ENCODE data around the gene C1orf116.

Gene C1orf116

GRCh38 chr1:207027921-207028320 is 4.6 kb downstream of the C1orf116 start:
- no peak overlapping the region for H3K4me3 ChIP-seq (ENCODE audit: low read depth, low read length)
- TF ChIP-seq MAX (IDR thresholded peaks at IDR 0.05; ENCODE audit: low read depth, low read length) = no peak
- TF ChIP-seq MYC (IDR thresholded peaks at IDR 0.05; ENCODE audit: low read depth, low read length) = no peak
- TF ChIP-seq CTCF (IDR thresholded peaks at IDR 0.05; ENCODE audit: low read depth, low read length) = no peak
- TF ChIP-seq POLR2A (IDR thresholded peaks at IDR 0.05; ENCODE audit: extremely low read depth, insufficient read length) = no peak
- DNase-seq (ENCODE audit: low read depth) = no peak

- TF ChIP-seq MYC (IDR thresholded peaks at IDR 0.05; ENCODE audit: low read depth, low read length) = no peak
- no peak for TF ChIP-seq CTCF (IDR thresholded peaks at IDR 0.05; ENCODE audit: low read depth, low read length)
- no peak for TF ChIP-seq MAX (IDR thresholded peaks at IDR 0.05; ENCODE audit: low read depth, low read length)
- no peak for TF ChIP-seq POLR2A (IDR thresholded peaks at IDR 0.05; ENCODE audit: extremely low read depth, insufficient read length)
- H3K4me3 ChIP-seq (ENCODE audit: low read depth, low read length) = no peak overlapping the region
These were observed 5.3 kb downstream of the C1orf116 start for GRCh38 chr1:207027206-207027777.

GRCh38 chr1:207026104-207026534 is 6.4 kb downstream of the C1orf116 start:
- no peak overlapping the region for H3K4me3 ChIP-seq (ENCODE audit: low read depth, low read length)
- no peak for DNase-seq (ENCODE audit: low read depth)
- no peak for TF ChIP-seq POLR2A (IDR thresholded peaks at IDR 0.05; ENCODE audit: extremely low read depth, insufficient read length)
- TF ChIP-seq CTCF (IDR thresholded peaks at IDR 0.05; ENCODE audit: low read depth, low read length) = no peak
- TF ChIP-seq MAX (IDR thresholded peaks at IDR 0.05; ENCODE audit: low read depth, low read length) = no peak
- TF ChIP-seq MYC (IDR thresholded peaks at IDR 0.05; ENCODE audit: low read depth, low read length) = no peak

More at GRCh38 chr1:207027206-207027777, 5.3 kb downstream of the C1orf116 start:
- no peak for DNase-seq (ENCODE audit: low read depth)

GRCh38 chr1:207025146-207025880 is 7.2 kb downstream of the C1orf116 start:
- H3K4me3 ChIP-seq (ENCODE audit: low read depth, low read length) = peak overlapping the region; percentile 9
- TF ChIP-seq POLR2A (IDR thresholded peaks at IDR 0.05; ENCODE audit: extremely low read depth, insufficient read length) (no peak), MYC (IDR thresholded peaks at IDR 0.05; ENCODE audit: low read depth, low read length) (no peak), MAX (IDR thresholded peaks at IDR 0.05; ENCODE audit: low read depth, low read length) (no peak), CTCF (IDR thresholded peaks at IDR 0.05; ENCODE audit: low read depth, low read length) (no peak)
- DNase-seq (ENCODE audit: low read depth) = peak; percentile 31

GRCh38 chr1:207024202-207025145 is 8.1 kb downstream of the C1orf116 start:
- DNase-seq (ENCODE audit: low read depth) = peak; percentile 85
- H3K4me3 ChIP-seq (ENCODE audit: low read depth, low read length) = peak overlapping the region; percentile 30
- TF ChIP-seq POLR2A (IDR thresholded peaks at IDR 0.05; ENCODE audit: extremely low read depth, insufficient read length) (no peak), MAX (IDR thresholded peaks at IDR 0.05; ENCODE audit: low read depth, low read length) (peak; percentile 45)

Data from NB4 (cell line).